ENCODE measurements around the gene UFM1. TPM values are rescaled to one million over a fixed set of nuclear protein-coding genes. Genes with fewer than 3 reads are reported as not detected.

The UFM1 gene
- total and polyA plus RNA-seq, 2 of the 4 experiments (the other 2 are of a cell fraction), result 43.5 to 94.5 TPM

DNA sequence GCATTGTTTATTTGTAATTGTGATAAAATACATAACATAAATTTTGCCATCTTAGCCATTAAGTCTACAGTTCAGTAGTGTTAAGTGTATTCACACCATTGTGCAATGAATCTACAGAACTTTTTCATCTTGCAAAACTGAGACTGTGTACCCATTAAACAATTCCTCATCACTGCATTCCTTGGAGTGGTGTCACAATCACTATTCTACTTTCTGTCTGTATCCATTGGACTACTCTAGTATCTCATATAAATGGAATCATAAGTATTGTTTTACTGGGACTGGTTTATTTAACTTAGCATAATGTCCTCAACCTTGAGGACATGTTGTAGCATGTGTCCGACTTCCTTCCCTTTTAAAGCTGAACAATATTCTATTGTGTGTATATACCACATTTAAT is 36.8 kb downstream of the UFM1 start:
- Histone ChIP-seq H3K27me3 (ENCODE audit: control insufficient read depth, insufficient read depth, low read length) (no peaks in the 10 kb centered on the region), H4K91ac (ENCODE audit: insufficient read depth, low read depth, low read length) (no peak overlapping the region), H3K79me1 (ENCODE audit: low read depth in 1 of 2, low read length in 2 of 2) (no peaks in the 10 kb centered on the region), H2AK9ac (replicated peaks; ENCODE audit: low read depth, low read length, poor library complexity) (no peak overlapping the region), H2AFZ (replicated peaks; ENCODE audit: low read length, poor library complexity) (no peak overlapping the region), H3K9me1 (ENCODE audit: insufficient read depth, low read length) (no peaks in the 10 kb centered on the region), H2AK5ac (ENCODE audit: low read depth, low read length) (no peak overlapping the region), H2BK5ac (ENCODE audit: low read depth, low read length, poor library complexity, severe bottlenecking) (no peak overlapping the region), H3K36me3 (ENCODE audit: control insufficient read depth, insufficient read depth, low read length) (no peaks in the 10 kb centered on the region), H3K23ac (ENCODE audit: low read depth, low read length) (no peak overlapping the region), H3K18ac (ENCODE audit: low read depth, low read length) (no peak overlapping the region), H3K4me1 (ENCODE audit: control insufficient read depth, insufficient read depth, low read length) (no peaks in the 10 kb centered on the region), H4K8ac (ENCODE audit: low read depth in 2 of 2, low read length in 2 of 2) (no peak overlapping the region; a peak in 1 of 4 replicates), H4K5ac (ENCODE audit: low read depth, low read length) (no peak overlapping the region), H2BK20ac (ENCODE audit: low read depth, low read length) (no peak overlapping the region), H2BK15ac (ENCODE audit: low read depth, low read length) (no peak overlapping the region), H3K4me3 (ENCODE audit: insufficient read depth, low read depth, low read length) (no peak overlapping the region), H2BK120ac (ENCODE audit: low read depth, low read length) (no peak overlapping the region), H3K27ac (ENCODE audit: insufficient read depth, low read length) (no peak overlapping the region), H4K20me1 (ENCODE audit: insufficient read depth, low read length) (no peaks in the 10 kb centered on the region), H3K56ac (ENCODE audit: extremely low read depth, insufficient read depth, low read length) (no peak overlapping the region), H3K4ac (ENCODE audit: low read depth, low read length) (no peak overlapping the region), H3K4me2 (ENCODE audit: low read depth, low read length) (no peak overlapping the region), H3K9me3 (ENCODE audit: control insufficient read depth, insufficient read depth, low read length) (no peaks in the 10 kb centered on the region), H3K9ac (ENCODE audit: low read depth, low read length) (no peak overlapping the region), H3K14ac (replicated peaks; ENCODE audit: low read depth, low read length) (no peak overlapping the region)
- peak; percentile 3 for DNase-seq
- no peak; the same call in 1 of the 2 replicates for ATAC-seq (ENCODE audit: low read depth)
- peak; percentile 49; the same call in 1 of the 2 replicates for TF ChIP-seq CEBPB (IDR thresholded peaks at IDR 0.05; ENCODE audit: low read depth, low read length)
- TF ChIP-seq, protein P1, sequence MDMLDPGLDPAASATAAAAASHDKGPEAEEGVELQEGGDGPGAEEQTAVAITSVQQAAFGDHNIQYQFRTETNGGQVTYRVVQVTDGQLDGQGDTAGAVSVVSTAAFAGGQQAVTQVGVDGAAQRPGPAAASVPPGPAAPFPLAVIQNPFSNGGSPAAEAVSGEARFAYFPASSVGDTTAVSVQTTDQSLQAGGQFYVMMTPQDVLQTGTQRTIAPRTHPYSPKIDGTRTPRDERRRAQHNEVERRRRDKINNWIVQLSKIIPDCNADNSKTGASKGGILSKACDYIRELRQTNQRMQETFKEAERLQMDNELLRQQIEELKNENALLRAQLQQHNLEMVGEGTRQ (IDR thresholded peaks at IDR 0.05; ENCODE audit: low read depth, low read length), result no peak
- TF ChIP-seq MAZ (IDR thresholded peaks at IDR 0.05; ENCODE audit: borderline replicate concordance, low read depth, low read length), result no peak
- TF ChIP-seq, protein P2, sequence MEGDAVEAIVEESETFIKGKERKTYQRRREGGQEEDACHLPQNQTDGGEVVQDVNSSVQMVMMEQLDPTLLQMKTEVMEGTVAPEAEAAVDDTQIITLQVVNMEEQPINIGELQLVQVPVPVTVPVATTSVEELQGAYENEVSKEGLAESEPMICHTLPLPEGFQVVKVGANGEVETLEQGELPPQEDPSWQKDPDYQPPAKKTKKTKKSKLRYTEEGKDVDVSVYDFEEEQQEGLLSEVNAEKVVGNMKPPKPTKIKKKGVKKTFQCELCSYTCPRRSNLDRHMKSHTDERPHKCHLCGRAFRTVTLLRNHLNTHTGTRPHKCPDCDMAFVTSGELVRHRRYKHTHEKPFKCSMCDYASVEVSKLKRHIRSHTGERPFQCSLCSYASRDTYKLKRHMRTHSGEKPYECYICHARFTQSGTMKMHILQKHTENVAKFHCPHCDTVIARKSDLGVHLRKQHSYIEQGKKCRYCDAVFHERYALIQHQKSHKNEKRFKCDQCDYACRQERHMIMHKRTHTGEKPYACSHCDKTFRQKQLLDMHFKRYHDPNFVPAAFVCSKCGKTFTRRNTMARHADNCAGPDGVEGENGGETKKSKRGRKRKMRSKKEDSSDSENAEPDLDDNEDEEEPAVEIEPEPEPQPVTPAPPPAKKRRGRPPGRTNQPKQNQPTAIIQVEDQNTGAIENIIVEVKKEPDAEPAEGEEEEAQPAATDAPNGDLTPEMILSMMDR (conservative IDR thresholded peaks at IDR 0.05; ENCODE audit: low read depth, low read length), result no peak
- TF ChIP-seq, protein P3, sequence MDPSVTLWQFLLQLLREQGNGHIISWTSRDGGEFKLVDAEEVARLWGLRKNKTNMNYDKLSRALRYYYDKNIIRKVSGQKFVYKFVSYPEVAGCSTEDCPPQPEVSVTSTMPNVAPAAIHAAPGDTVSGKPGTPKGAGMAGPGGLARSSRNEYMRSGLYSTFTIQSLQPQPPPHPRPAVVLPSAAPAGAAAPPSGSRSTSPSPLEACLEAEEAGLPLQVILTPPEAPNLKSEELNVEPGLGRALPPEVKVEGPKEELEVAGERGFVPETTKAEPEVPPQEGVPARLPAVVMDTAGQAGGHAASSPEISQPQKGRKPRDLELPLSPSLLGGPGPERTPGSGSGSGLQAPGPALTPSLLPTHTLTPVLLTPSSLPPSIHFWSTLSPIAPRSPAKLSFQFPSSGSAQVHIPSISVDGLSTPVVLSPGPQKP (IDR thresholded peaks at IDR 0.05; ENCODE audit: borderline replicate concordance, low read depth, low read length), result no peak
- TF ChIP-seq MAFK (IDR thresholded peaks at IDR 0.05; ENCODE audit: low read depth, low read length), result no peak
- WGBS, 2 experiments (ENCODE audit: extremely low coverage in 2 of 2, insufficient read length in 1 of 2), result no CpG with 5 or more reads among the region's 1 CpG
- CTCF ChIA-PET, result interaction anchor here (0.5 kb wide), 1 partner anchor 591 kb away, joined by 3 read pairs; no protein-coding TSS in a partner anchor
- POLR2A ChIA-PET (ENCODE audit: unreplicated experiment), result no interaction called here
- in situ Hi-C loops (cut with MboI; ENCODE audit: low sequenced_read_pairs), result no loop called here
- intact Hi-C loops (cut with micrococcal nuclease), result no loop called here
- dilution Hi-C loops (cut with HindIII; ENCODE audit: low sequenced_read_pairs, unreplicated experiment), result no loop called here
- no TSS peak for BruUV-seq (replicated peaks)
